A549 treated with CORT108297 at 1 μM for 4 hours (cell line): Measurements from ENCODE around the gene PSME3. TPM values are rescaled to one million over a fixed set of nuclear protein-coding genes. Genes with fewer than 3 reads are reported as not detected.

Experiments
- total RNA-seq: library from RNA; stranded (reverse); fragments of 200-300 nt; extraction: Qiagen RNA extraction; gene quantifications from 5 replicates; pipeline ENCODE4 v1.2.3, GENCODE V29; 2022

PSME3 gene
- total RNA-seq: 217 to 301 TPM (median 236 TPM) in 5 replicates

GRCh38 chr17:42832934-42833766 is at the start of gene PSME3:
Gene PSME3 (plus strand): TSS chr17:42833397. CDS start chr17:42833632, 235 bp downstream.

GRCh38 chr17:42798383-42799380 is 34.5 kb upstream of the PSME3 start, which contains the start of the genes CNTD1 and COA3:
Gene CNTD1 (plus strand): TSS chr17:42798861. CDS start chr17:42799068, 207 bp downstream.
Gene COA3 (minus strand): TSS chr17:42798704. CDS start chr17:42798681, 23 bp downstream.

GRCh38 chr17:42844271-42844670 is 11.1 kb downstream of the PSME3 start, which contains the start of gene AOC2:
Gene AOC2 (plus strand): TSS chr17:42844580. CDS start chr17:42844627, 47 bp downstream.

GRCh38 chr17:42850954-42851353 is 17.8 kb downstream of the PSME3 start, which contains the start of gene AOC3:
Gene AOC3 (plus strand): TSS chr17:42851199. CDS start chr17:42851344, 145 bp downstream.

Other genes starting within 250 kb of the PSME3 start
- gene RETREG3, start 224.0 kb upstream of the PSME3 start, total RNA-seq: 26.7 to 31.4 TPM (median 27.6 TPM) in 5 replicates
- gene TUBG1, start 223.7 kb upstream of the PSME3 start, total RNA-seq: 134 to 165 TPM (median 149 TPM) in 5 replicates
- gene TUBG2, start 174.1 kb upstream of the PSME3 start, total RNA-seq: 18.7 to 28.7 TPM (median 25.2 TPM) in 5 replicates
- gene PLEKHH3, start 156.4 kb upstream of the PSME3 start, total RNA-seq: 13.0 to 22.6 TPM (median 19.9 TPM) in 5 replicates
- 0.27 to 0.56 TPM (median 0.40 TPM) in 5 replicates for gene CCR10, start 151.6 kb upstream of the PSME3 start, total RNA-seq
- gene CNTNAP1, start 150.9 kb upstream of the PSME3 start, total RNA-seq: 4.9 to 7.4 TPM (median 6.8 TPM) in 5 replicates
- 9.9 to 13.1 TPM (median 11.4 TPM) in 5 replicates for gene EZH1, start 88.4 kb upstream of the PSME3 start, total RNA-seq
- gene RAMP2, start 72.2 kb upstream of the PSME3 start, total RNA-seq: 0.75 to 1.2 TPM (median 1.1 TPM) in 5 replicates
- 122 to 140 TPM (median 127 TPM) in 5 replicates for gene VPS25, start 59.9 kb upstream of the PSME3 start, total RNA-seq
- 0.58 to 1.4 TPM (median 1.3 TPM) in 5 replicates for gene WNK4, start 52.8 kb upstream of the PSME3 start, total RNA-seq
- gene COA3, start 34.7 kb upstream of the PSME3 start, total RNA-seq: 123 to 146 TPM (median 132 TPM) in 5 replicates
- 0.05 to 0.17 TPM (median 0.07 TPM) in 4 of 5 replicates, not detected in the other for gene CNTD1, start 34.5 kb upstream of the PSME3 start, total RNA-seq
- 75.6 to 100 TPM (median 79.7 TPM) in 5 replicates for gene BECN1, start 9.1 kb upstream of the PSME3 start, total RNA-seq
- 2.0 to 2.4 TPM (median 2.1 TPM) in 5 replicates for gene AOC2, start 11.2 kb downstream of the PSME3 start, total RNA-seq
- gene AOC3, start 17.8 kb downstream of the PSME3 start, total RNA-seq: 1.1 to 2.3 TPM (median 1.2 TPM) in 5 replicates
- not detected in 5 replicates for gene G6PC1, start 67.4 kb downstream of the PSME3 start, total RNA-seq
- 53.3 to 63.0 TPM (median 57.0 TPM) in 5 replicates for gene AARSD1, start 131.1 kb downstream of the PSME3 start, total RNA-seq
- 0.67 to 1.4 TPM (median 1.2 TPM) in 5 replicates for gene PTGES3L, start 146.7 kb downstream of the PSME3 start, total RNA-seq
- gene RUNDC1, start 147.2 kb downstream of the PSME3 start, total RNA-seq: 19.7 to 21.0 TPM (median 20.7 TPM) in 5 replicates
- 2,812 to 3,317 TPM (median 2,997 TPM) in 5 replicates for gene RPL27, start 165.0 kb downstream of the PSME3 start, total RNA-seq
- 17.4 to 21.8 TPM (median 18.7 TPM) in 5 replicates for gene IFI35, start 173.4 kb downstream of the PSME3 start, total RNA-seq
- 209 to 246 TPM (median 236 TPM) in 5 replicates for gene VAT1, start 189.0 kb downstream of the PSME3 start, total RNA-seq
- gene RND2, start 191.8 kb downstream of the PSME3 start, total RNA-seq: 0.13 to 0.22 TPM (median 0.15 TPM) in 5 replicates